Trophoblast cell (in vitro differentiated cells and primary cell): ENCODE data around the gene CEACAM8.

Experiments used
- DNase-seq, 2 donors: peaks; one replicate each; pipeline ENCODE4 v3.0.0-alpha.2; 2016
- H2AFZ ChIP-seq: 2 replicates; pipeline ENCODE4 v1.6.1; 2013; ENCODE audit warnings: low read length, moderate library complexity, mild to moderate bottlenecking; ENCODE audit not compliant: insufficient read depth, poor library complexity
- H2AK5ac ChIP-seq: 2 replicates; pipeline ENCODE4 v1.6.1; 2013; ENCODE audit warnings: mild to moderate bottlenecking, low read length
- H2BK120ac ChIP-seq: 2 replicates; pipeline ENCODE4 v1.6.1; 2013; ENCODE audit warnings: low read length, mild to moderate bottlenecking, moderate library complexity; ENCODE audit not compliant: insufficient read depth, poor library complexity
- H2BK12ac ChIP-seq: 2 replicates; pipeline ENCODE4 v1.6.1; 2013; ENCODE audit warnings: mild to moderate bottlenecking, low read length, moderate library complexity
- H2BK5ac ChIP-seq: 2 replicates; pipeline ENCODE4 v1.6.1; 2013; ENCODE audit warnings: low read length, low read depth, moderate library complexity, mild to moderate bottlenecking; ENCODE audit not compliant: poor library complexity
- H3K14ac ChIP-seq: 2 replicates; pipeline ENCODE4 v1.6.1; 2013; ENCODE audit warnings: mild to moderate bottlenecking, low read length
- H3K18ac ChIP-seq: 2 replicates; pipeline ENCODE4 v1.6.1; 2013; ENCODE audit warnings: mild to moderate bottlenecking, low read length
- H3K23ac ChIP-seq: 2 replicates; pipeline ENCODE4 v1.6.1; 2013; ENCODE audit warnings: low read length
- H3K27ac ChIP-seq: 2 replicates; pipeline ENCODE4 v1.5.1; 2013; ENCODE audit warnings: low read depth, mild to moderate bottlenecking, inconsistent platforms, low read length, moderate library complexity
- H3K27me3 ChIP-seq: 2 replicates; pipeline ENCODE4 v1.6.1; 2013; ENCODE audit warnings: inconsistent platforms, mild to moderate bottlenecking, low read length, moderate library complexity; ENCODE audit not compliant: insufficient read depth
- H3K36me3 ChIP-seq, 2 experiments: 1 replicate in 1 of 2; 2 replicates in 1 of 2; pipeline ENCODE4 v1.6.1; 2013; ENCODE audit warnings: low read length in 2 of 2, mild to moderate bottlenecking in 2 of 2, moderate library complexity in 1 of 2; ENCODE audit not compliant: insufficient read depth in 2 of 2, control insufficient read depth in 1 of 2
- H3K4ac ChIP-seq: 2 replicates; pipeline ENCODE4 v1.6.1; 2013; ENCODE audit warnings: low read depth, mild to moderate bottlenecking, low read length, moderate library complexity
- H3K4me1 ChIP-seq, 2 experiments: 1 replicate in 1 of 2; 2 replicates in 1 of 2; pipeline ENCODE4 v1.6.1; 2013; ENCODE audit warnings: low read length in 2 of 2, mild to moderate bottlenecking in 2 of 2, moderate library complexity in 1 of 2; ENCODE audit not compliant: insufficient read depth in 2 of 2, control insufficient read depth in 1 of 2
- H3K4me2 ChIP-seq: 2 replicates; pipeline ENCODE4 v1.6.1; 2013; ENCODE audit warnings: inconsistent platforms, mild to moderate bottlenecking, low read length, moderate library complexity
- H3K4me3 ChIP-seq: 2 replicates; pipeline ENCODE4 v1.5.1; 2013; ENCODE audit warnings: mild to moderate bottlenecking, low read depth, low read length, inconsistent platforms
- H3K79me1 ChIP-seq: one replicate; pipeline ENCODE4 v1.6.1; 2013; ENCODE audit warnings: low read length
- H3K79me2 ChIP-seq: 2 replicates; pipeline ENCODE4 v1.6.1; 2013; ENCODE audit warnings: low read length, mild to moderate bottlenecking; ENCODE audit not compliant: control insufficient read depth, insufficient read depth, poor library complexity
- H3K9ac ChIP-seq: 2 replicates; pipeline ENCODE4 v1.6.1; 2013; ENCODE audit warnings: mild to moderate bottlenecking, low read length
- H3K9me3 ChIP-seq: 2 replicates; pipeline ENCODE4 v1.6.1; 2013; ENCODE audit warnings: low read depth, mild to moderate bottlenecking, control low read depth, inconsistent platforms, low read length; ENCODE audit not compliant: insufficient read depth
- H4K12ac ChIP-seq: 2 replicates; pipeline ENCODE4 v1.6.1; 2013; ENCODE audit warnings: low read depth, mild to moderate bottlenecking, low read length, moderate library complexity
- H4K8ac ChIP-seq: 2 replicates; pipeline ENCODE4 v1.6.1; 2013; ENCODE audit warnings: low read depth, mild to moderate bottlenecking, low read length, moderate library complexity
- H4K91ac ChIP-seq: one replicate; pipeline ENCODE4 v1.6.1; 2013; ENCODE audit warnings: low read depth, mild to moderate bottlenecking, low read length, moderate library complexity
- WGBS: extraction: QIAGEN DNeasy Blood & Tissue Kit; methylation state at CpG from one replicate; pipeline ENCODE4 v1.1.7; 2013; ENCODE audit warnings: missing lambda C conversion rate; ENCODE audit not compliant: insufficient read length, insufficient coverage; ENCODE audit errors: extremely low coverage; 5-methylcytosine and 5-hydroxymethylcytosine counted together

The CEACAM8 gene

GRCh38 chr19:42601811-42602443, 7.2 kb upstream of the CEACAM8 start:
- Histone ChIP-seq H4K91ac (no peak overlapping the region), H3K18ac (no peak overlapping the region), H3K4me2 (no peak overlapping the region), H2BK5ac (no peak overlapping the region), H3K79me1 (no peaks in the 10 kb centered on the region), H3K9ac (no peak overlapping the region), H2BK120ac (no peak overlapping the region), H2BK12ac (no peak overlapping the region), H3K36me3 (no peaks in the 10 kb centered on the region), H4K8ac (no peak overlapping the region), H3K4ac (no peak overlapping the region), H3K23ac (no peak overlapping the region), H3K4me3 (peak overlapping the region; percentile 20), H2AFZ (no peak overlapping the region), H3K79me2 (no peaks in the 10 kb centered on the region), H3K27ac (no peak overlapping the region), H2AK5ac (no peak overlapping the region), H3K4me1 (no peaks in the 10 kb centered on the region), H4K12ac (no peak overlapping the region), H3K14ac (no peak overlapping the region), H3K27me3 (no peaks in the 10 kb centered on the region), H3K9me3 (peaks cover 18% of the 10 kb centered on the region)
- DNase-seq = peak in 1 of 2 donors; percentile 62
- no CpG with 5 or more reads among the region's 5 CpGs for WGBS

- Histone ChIP-seq H3K23ac (no peak overlapping the region), H3K4me2 (no peak overlapping the region), H3K4ac (no peak overlapping the region), H4K91ac (no peak overlapping the region), H3K27me3 (no peaks in the 10 kb centered on the region), H2AFZ (no peak overlapping the region), H3K9ac (no peak overlapping the region), H2BK120ac (no peak overlapping the region), H2BK5ac (no peak overlapping the region), H3K4me1 (no peaks in the 10 kb centered on the region), H4K12ac (no peak overlapping the region), H3K79me2 (no peaks in the 10 kb centered on the region), H3K79me1 (no peaks in the 10 kb centered on the region), H3K18ac (no peak overlapping the region), H3K4me3 (no peak overlapping the region), H3K27ac (no peak overlapping the region), H2AK5ac (no peak overlapping the region), H3K36me3 (no peaks in the 10 kb centered on the region), H4K8ac (no peak overlapping the region), H2BK12ac (no peak overlapping the region), H3K14ac (no peak overlapping the region), H3K9me3 (peaks cover 11% of the 10 kb centered on the region)
- WGBS = no CpG with 5 or more reads among the region's 16 CpGs
- DNase-seq = peak; percentile 10 to 58
Measured at GRCh38 chr19:42596391-42597072, 1.8 kb upstream of the CEACAM8 start.

- no peak overlapping the region for H3K4ac ChIP-seq
- no peak overlapping the region for H4K8ac ChIP-seq
- H3K4me2 ChIP-seq = no peak overlapping the region
- H3K4me3 ChIP-seq = no peak overlapping the region
- no peaks in the 10 kb centered on the region for H3K27me3 ChIP-seq
- no peak overlapping the region for H2BK12ac ChIP-seq
- H3K4me1 ChIP-seq = no peaks in the 10 kb centered on the region
- no peak overlapping the region for H3K27ac ChIP-seq
- H3K9ac ChIP-seq = no peak overlapping the region
- no peak overlapping the region for H4K12ac ChIP-seq
- no peak overlapping the region for H3K14ac ChIP-seq
- H3K18ac ChIP-seq = no peak overlapping the region
- no peak overlapping the region for H4K91ac ChIP-seq
- H3K9me3 ChIP-seq = peaks cover 11% of the 10 kb centered on the region
- H2AK5ac ChIP-seq = no peak overlapping the region
- no peak overlapping the region for H3K23ac ChIP-seq
- no peak for DNase-seq
- H2AFZ ChIP-seq = no peak overlapping the region
- WGBS = no CpG with 5 or more reads among the region's 11 CpGs
- H3K36me3 ChIP-seq = no peaks in the 10 kb centered on the region
- no peak overlapping the region for H2BK5ac ChIP-seq
- no peak overlapping the region for H2BK120ac ChIP-seq
- H3K79me2 ChIP-seq = no peaks in the 10 kb centered on the region
- H3K79me1 ChIP-seq = no peaks in the 10 kb centered on the region
Measured at GRCh38 chr19:42595550-42596172, 937 bp upstream of the CEACAM8 start.

- Histone ChIP-seq H4K91ac (no peak overlapping the region), H3K79me2 (no peaks in the 10 kb centered on the region), H3K79me1 (no peaks in the 10 kb centered on the region), H3K4me1 (no peaks in the 10 kb centered on the region), H3K36me3 (no peaks in the 10 kb centered on the region), H3K18ac (no peak overlapping the region), H3K4me2 (no peak overlapping the region), H3K27ac (no peak overlapping the region), H4K12ac (no peak overlapping the region), H4K8ac (no peak overlapping the region), H3K23ac (no peak overlapping the region), H2AK5ac (no peak overlapping the region), H2BK5ac (no peak overlapping the region), H3K9ac (no peak overlapping the region), H3K14ac (no peak overlapping the region), H3K27me3 (no peaks in the 10 kb centered on the region), H2BK12ac (no peak overlapping the region), H2BK120ac (no peak overlapping the region), H2AFZ (no peak overlapping the region), H3K4me3 (no peak overlapping the region), H3K4ac (no peak overlapping the region), H3K9me3 (peaks cover 14% of the 10 kb centered on the region)
- WGBS = no CpG with 5 or more reads among the region's 7 CpGs
- DNase-seq = no peak
Measured at GRCh38 chr19:42589792-42590191, 4.9 kb downstream of the CEACAM8 start.
